Prostate gland (tissue), 2 donors: ENCODE data around the gene GLIS1. TPM values are rescaled to one million over a fixed set of nuclear protein-coding genes. Genes with fewer than 3 reads are reported as not detected.
"Not testable (repeated sequence)": the region's sequence is repeated elsewhere in the genome, so short reads cannot be mapped to it uniquely, and the experiment has no call there.

Source experiments
- DNase-seq: peaks from one replicate; pipeline ENCODE4 v3.0.0-alpha.2; 2019; ENCODE audit warnings: low spot score
- H3K27ac ChIP-seq, 2 donors: fragments of 200-600 bp; sonication (generic); 2 replicates each; pipeline ENCODE4 v1.5.1; 2017 to 2019
- H3K27me3 ChIP-seq: fragments of 200-600 bp; sonication (generic); replicated peaks from 2 replicates; pipeline ENCODE4 v1.5.1; 2019; ENCODE audit not compliant: insufficient read depth
- H3K36me3 ChIP-seq, 2 donors: fragments of 200-600 bp; sonication (generic); 1 replicate in 1 of 2; 2 replicates in 1 of 2; pipeline versions ENCODE4 v1.5.1 to v1.8.1; 2017 to 2019
- H3K4me1 ChIP-seq: fragments of 200-600 bp; sonication (generic); replicated peaks from 2 replicates; pipeline ENCODE4 v1.5.1; 2019
- H3K4me3 ChIP-seq, 2 donors: fragments of 200-600 bp; sonication (generic); 2 replicates each; pipeline ENCODE4 v1.5.1; 2017 to 2019
- H3K9me3 ChIP-seq: fragments of 200-600 bp; sonication (generic); 2 replicates; pipeline ENCODE4 v1.5.1; 2017
- CTCF ChIP-seq, 4 experiments: fragments of 200-600 bp in 2 of 4; fragments of 450-650 bp in 2 of 4; sonication (generic) in 2 of 4; IDR thresholded peaks; 1 replicate in 3 of 4; 2 replicates in 1 of 4; pipeline ENCODE4 v1.5.1; 2016 to 2019; ENCODE audit warnings: antibody characterized with exemption in 4 of 4, mild to moderate bottlenecking in 2 of 4, moderate library complexity in 2 of 4
- POLR2A ChIP-seq: fragments of 450-650 bp; IDR thresholded peaks from one replicate; pipeline ENCODE4 v1.6.1; 2016; ENCODE audit warnings: antibody characterized with exemption, mild to moderate bottlenecking
- POLR2AphosphoS5 ChIP-seq: sonication (generic); formaldehyde crosslinking; IDR thresholded peaks from one replicate; pipeline ENCODE4 v1.6.1; 2017; ENCODE audit warnings: antibody characterized with exemption
- WGBS: methylation state at CpG from one replicate; pipeline ENCODE4 v1.1.5; 2018; 5-methylcytosine and 5-hydroxymethylcytosine counted together
- intact Hi-C: fragments of 100-400 bp; cut with DNase I; formaldehyde crosslinking; loops from one replicate; pipeline ENCODE4 v1.14.2; 2022
- total RNA-seq, 2 donors: library from RNA; depleted of rRNA; stranded (reverse); fragments of >200 nt; gene quantifications; one replicate each; pipeline ENCODE4 v1.1.0, GENCODE V29; 2016

The GLIS1 gene
- total RNA-seq, 2 donors from 2014 or later, result 1.1 to 8.1 TPM

DNA sequence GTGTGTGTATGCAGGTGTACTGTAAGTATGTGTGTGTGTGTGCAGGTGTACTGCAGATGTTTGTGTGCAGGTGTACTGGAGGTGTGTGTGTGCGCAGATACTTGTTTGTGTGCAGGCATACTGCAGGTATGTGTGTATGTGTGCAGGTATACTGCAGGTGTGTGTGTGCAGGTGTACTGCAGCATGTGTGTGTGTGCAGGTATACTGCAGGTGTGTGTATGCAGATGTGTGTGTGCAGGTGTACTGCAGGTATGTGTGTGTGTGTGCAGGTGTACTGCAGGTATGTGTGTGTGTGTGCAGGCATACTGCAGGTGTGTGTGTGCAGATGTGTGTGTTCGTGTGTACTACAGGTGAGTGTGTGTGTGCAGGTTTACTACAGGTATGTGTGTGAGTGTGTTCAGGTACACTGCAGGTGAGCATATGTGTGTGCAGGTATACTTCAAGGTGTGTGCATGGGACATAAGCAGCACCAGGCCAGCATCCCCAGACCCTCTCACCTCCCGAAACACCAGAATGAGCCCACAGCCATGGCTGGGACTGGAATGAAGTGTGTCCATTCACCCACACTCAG is 182.2 kb downstream of the GLIS1 start:
- Histone ChIP-seq H3K4me1 (no peaks in the 10 kb centered on the region), H3K27me3 (no peaks in the 10 kb centered on the region), H3K9me3 (no peaks in the 10 kb centered on the region), H3K27ac (no peak overlapping the region), H3K36me3 (no peaks in the 10 kb centered on the region), H3K4me3 (no peak overlapping the region)
- intact Hi-C loops, result no loop called here
- no peak for DNase-seq
- no peak for TF ChIP-seq CTCF (IDR thresholded peaks at IDR 0.05)
- no peak for TF ChIP-seq POLR2A
- TF ChIP-seq POLR2AphosphoS5, result no peak
- WGBS, result 94% methylated on average over 3 of the region's 3 CpGs

DNA sequence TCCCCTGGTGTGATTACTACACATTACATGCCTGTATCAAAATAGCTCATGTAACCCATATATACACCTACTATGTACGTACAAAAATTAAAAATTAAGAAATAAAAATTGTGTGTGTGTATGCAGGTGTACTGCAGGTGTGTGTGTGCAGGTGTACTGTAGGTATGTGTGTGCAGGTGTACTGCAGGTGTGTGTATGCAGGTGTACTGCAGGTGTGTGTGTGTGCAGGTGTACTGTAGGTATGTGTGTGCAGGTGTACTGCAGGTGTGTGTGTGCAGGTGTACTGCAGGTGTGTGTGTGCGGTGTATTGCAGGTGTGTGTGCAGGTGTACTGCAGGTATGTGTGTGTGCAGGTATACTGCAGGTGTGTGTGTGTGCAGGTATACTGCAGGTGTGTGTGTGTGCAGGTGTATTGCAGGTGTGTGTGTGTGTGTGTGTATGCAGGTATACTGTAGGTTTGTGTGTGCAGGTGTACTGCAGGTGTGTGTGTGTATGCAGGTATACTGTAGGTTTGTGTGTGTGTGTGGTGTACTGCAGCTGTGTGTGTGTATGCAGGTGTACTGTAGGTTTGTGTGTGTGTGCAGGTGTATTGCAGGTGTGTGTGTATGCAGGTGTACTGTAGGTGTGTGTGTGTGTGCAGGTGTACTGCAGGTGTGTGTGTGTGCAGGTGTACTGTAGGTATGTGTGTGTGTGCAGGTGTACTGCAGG is 183.2 kb downstream of the GLIS1 start:
- H3K27ac ChIP-seq, H3K9me3 ChIP-seq, H3K4me1 ChIP-seq, intact Hi-C loops, H3K27me3 ChIP-seq, H3K36me3 ChIP-seq, H3K4me3 ChIP-seq, DNase-seq: not testable (repeated sequence)
- WGBS, result 94% methylated on average over 2 of the region's 2 CpGs

GRCh38 chr1:53554592-53555305 is 184.2 kb downstream of the GLIS1 start:
- no peak for DNase-seq
- no peak overlapping the region for H3K27ac ChIP-seq
- no peaks in the 10 kb centered on the region for H3K27me3 ChIP-seq
- intact Hi-C loops, result no loop called here
- TF ChIP-seq POLR2AphosphoS5, result no peak
- no peak for TF ChIP-seq CTCF (IDR thresholded peaks at IDR 0.05)
- no peak for TF ChIP-seq POLR2A
- H3K4me3 ChIP-seq, result no peak overlapping the region
- no peaks in the 10 kb centered on the region for H3K9me3 ChIP-seq
- H3K36me3 ChIP-seq, result no peaks in the 10 kb centered on the region
- no peaks in the 10 kb centered on the region for H3K4me1 ChIP-seq
- WGBS, result 85% methylated on average over 11 of the region's 11 CpGs

GRCh38 chr1:53553734-53554509 is 185.0 kb downstream of the GLIS1 start:
- WGBS, result 92% methylated on average over 8 of the region's 8 CpGs
- H3K27me3 ChIP-seq, result no peaks in the 10 kb centered on the region

More at GRCh38 chr1:53553734-53554509, 185.0 kb downstream of the GLIS1 start:
- H3K27ac ChIP-seq, result no peak overlapping the region
- H3K4me3 ChIP-seq, result no peak overlapping the region
- no peak for DNase-seq
- no peaks in the 10 kb centered on the region for H3K36me3 ChIP-seq
- H3K9me3 ChIP-seq, result no peaks in the 10 kb centered on the region
- intact Hi-C loops, result no loop called here
- no peaks in the 10 kb centered on the region for H3K4me1 ChIP-seq
- TF ChIP-seq POLR2AphosphoS5 (no peak), POLR2A (no peak), CTCF (IDR thresholded peaks at IDR 0.05) (no peak)
